AML-193 (cell line): ENCODE data around the gene HOXB1.

Source experiments
- DNase-seq, 2 experiments: peaks; one replicate each; lab custom pipeline; 2025; lab: John Stamatoyannopoulos, UW

Gene HOXB1

GRCh38 chr17:48554412-48555257 lies 23.8 kb upstream of the HOXB1 start:
- no peak for DNase-seq

GRCh38 chr17:48553826-48554225 lies 23.0 kb upstream of the HOXB1 start:
- DNase-seq = no peak

GRCh38 chr17:48553190-48553547 lies 22.4 kb upstream of the HOXB1 start:
- DNase-seq = no peak

GRCh38 chr17:48552466-48553189 lies 21.8 kb upstream of the HOXB1 start:
- DNase-seq = no peak

GRCh38 chr17:48551596-48552465 lies 21.0 kb upstream of the HOXB1 start:
- no peak for DNase-seq

GRCh38 chr17:48551214-48551555 lies 20.4 kb upstream of the HOXB1 start:
- no peak for DNase-seq

- DNase-seq = no peak
Measured at GRCh38 chr17:48550502-48551213, 19.8 kb upstream of the HOXB1 start.

- DNase-seq = no peak
Measured at GRCh38 chr17:48549914-48550501, 19.2 kb upstream of the HOXB1 start.

- no peak for DNase-seq
Measured at GRCh38 chr17:48549281-48549630, 18.4 kb upstream of the HOXB1 start.

- DNase-seq = no peak
Measured at GRCh38 chr17:48548523-48549280, 17.9 kb upstream of the HOXB1 start.

- no peak for DNase-seq
Measured at GRCh38 chr17:48547808-48548522, 17.2 kb upstream of the HOXB1 start.

GRCh38 chr17:48546924-48547807 lies 16.4 kb upstream of the HOXB1 start:
- no peak for DNase-seq

- DNase-seq = no peak
Measured at GRCh38 chr17:48546137-48546923, 15.5 kb upstream of the HOXB1 start.

- no peak for DNase-seq
Measured at GRCh38 chr17:48545539-48545938, 14.7 kb upstream of the HOXB1 start.

GRCh38 chr17:48545022-48545375 lies 14.2 kb upstream of the HOXB1 start, which contains the start of gene HOXB2:
Gene HOXB2 (minus strand): TSS chr17:48545109. CDS start chr17:48544911, 198 bp downstream.
- DNase-seq = no peak

- DNase-seq = no peak
Measured at GRCh38 chr17:48544349-48545021, 13.7 kb upstream of the HOXB1 start.

- DNase-seq = no peak
Measured at GRCh38 chr17:48543854-48544348, 13.1 kb upstream of the HOXB1 start.
